ENCODE measurements around the gene TAF11L9.
A peak's percentile ranks its signal among the peaks of the same experiment; 100 is the strongest.
"Not testable (repeated sequence)": the region's sequence is repeated elsewhere in the genome, so short reads cannot be mapped to it uniquely, and the experiment has no call there.

TAF11L9 gene

DNA sequence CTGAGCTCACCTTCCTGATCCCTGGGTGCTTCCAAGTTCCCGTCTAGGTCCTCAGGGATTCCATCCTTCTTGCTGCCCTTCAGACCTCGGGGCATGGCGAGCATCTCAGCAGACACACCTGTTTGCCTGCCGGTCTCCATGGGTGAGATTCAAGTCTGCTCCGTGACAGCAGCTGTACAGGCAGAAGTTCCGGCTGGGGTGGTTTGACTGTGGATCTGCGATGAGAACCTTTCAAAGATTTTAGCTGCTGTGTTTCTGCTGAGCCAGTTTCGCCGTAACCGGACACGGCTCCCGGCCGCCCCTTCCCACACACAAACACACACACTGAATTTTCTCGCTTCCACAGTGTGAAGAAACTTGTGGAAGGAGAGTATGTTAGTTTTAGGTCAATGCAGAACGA lies at the start of gene TAF11L9:
TSS of gene TAF11L9 (minus strand) at position 140 of the 400 bp plus-strand sequence.
- TF ChIP-seq, protein P1, sequence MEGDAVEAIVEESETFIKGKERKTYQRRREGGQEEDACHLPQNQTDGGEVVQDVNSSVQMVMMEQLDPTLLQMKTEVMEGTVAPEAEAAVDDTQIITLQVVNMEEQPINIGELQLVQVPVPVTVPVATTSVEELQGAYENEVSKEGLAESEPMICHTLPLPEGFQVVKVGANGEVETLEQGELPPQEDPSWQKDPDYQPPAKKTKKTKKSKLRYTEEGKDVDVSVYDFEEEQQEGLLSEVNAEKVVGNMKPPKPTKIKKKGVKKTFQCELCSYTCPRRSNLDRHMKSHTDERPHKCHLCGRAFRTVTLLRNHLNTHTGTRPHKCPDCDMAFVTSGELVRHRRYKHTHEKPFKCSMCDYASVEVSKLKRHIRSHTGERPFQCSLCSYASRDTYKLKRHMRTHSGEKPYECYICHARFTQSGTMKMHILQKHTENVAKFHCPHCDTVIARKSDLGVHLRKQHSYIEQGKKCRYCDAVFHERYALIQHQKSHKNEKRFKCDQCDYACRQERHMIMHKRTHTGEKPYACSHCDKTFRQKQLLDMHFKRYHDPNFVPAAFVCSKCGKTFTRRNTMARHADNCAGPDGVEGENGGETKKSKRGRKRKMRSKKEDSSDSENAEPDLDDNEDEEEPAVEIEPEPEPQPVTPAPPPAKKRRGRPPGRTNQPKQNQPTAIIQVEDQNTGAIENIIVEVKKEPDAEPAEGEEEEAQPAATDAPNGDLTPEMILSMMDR (IDR thresholded peaks at IDR 0.05) = not testable (repeated sequence)

DNA sequence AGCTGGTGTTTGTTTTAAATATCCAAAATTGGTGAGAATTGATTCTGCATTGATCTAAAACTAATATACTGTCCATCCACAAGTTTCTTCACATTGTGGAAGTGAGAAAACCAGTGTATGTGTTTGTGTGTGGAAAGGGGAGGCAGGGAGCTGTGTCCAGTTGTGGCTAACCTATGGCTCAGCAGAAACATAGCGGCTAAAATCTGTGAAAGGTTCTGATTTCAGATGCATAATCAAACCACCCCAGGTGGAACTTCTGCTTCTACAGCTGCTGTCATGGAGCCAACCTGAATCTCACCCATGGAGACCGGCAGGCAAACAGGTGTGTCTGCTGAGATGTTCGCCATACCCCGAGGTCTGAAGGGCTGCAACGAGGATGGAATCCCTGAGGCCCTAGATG lies 40.0 kb upstream of the TAF11L9 start, which contains the start of gene TAF11L14:
TSS of gene TAF11L14 (plus strand) at position 301 of the 400 bp plus-strand sequence.
- TF ChIP-seq, protein P1 (IDR thresholded peaks at IDR 0.05) = no peak

DNA sequence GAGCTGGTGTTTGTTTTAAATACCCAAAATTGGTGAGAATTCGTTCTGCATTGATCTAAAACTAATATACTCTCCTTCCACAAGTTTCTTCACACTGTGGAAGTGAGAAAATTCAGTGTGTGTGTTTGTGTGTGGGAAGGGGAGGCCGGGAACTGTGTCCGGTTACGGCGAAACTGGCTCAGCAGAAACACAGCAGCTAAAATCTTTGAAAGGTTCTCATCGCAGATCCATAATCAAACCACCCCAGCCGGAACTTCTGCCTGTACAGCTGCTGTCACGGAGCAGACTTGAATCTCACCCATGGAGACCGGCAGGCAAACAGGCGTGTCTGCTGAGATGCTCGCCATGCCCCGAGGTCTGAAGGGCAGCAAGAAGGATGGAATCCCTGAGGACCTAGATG lies 37.6 kb upstream of the TAF11L9 start, which contains the start of gene TAF11L13:
TSS of gene TAF11L13 (plus strand) at position 301 of the 400 bp plus-strand sequence.
- TF ChIP-seq, protein P1 (IDR thresholded peaks at IDR 0.05) = not testable (repeated sequence)

DNA sequence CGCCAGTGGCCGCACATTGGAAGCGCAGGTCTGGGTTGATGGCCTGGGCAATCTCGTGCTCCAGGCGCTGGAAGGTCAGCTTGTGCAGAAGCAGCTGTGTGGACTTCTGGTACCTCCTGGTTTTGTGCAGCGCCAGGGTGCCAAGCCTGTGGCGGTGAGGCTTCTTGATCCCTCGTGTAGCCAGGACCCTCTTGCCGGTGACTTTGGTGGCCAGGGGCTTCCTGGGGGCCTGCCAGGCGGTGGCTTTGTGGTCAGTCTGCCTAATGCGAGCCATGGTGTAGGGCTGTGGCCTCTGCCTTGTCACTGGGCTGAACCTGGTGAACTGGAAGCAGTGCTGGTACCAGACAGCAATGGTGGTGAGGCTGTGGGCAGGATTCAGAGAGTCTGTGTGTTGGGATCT lies 31.5 kb upstream of the TAF11L9 start:
- TF ChIP-seq, protein P1 (IDR thresholded peaks at IDR 0.05) = no peak

DNA sequence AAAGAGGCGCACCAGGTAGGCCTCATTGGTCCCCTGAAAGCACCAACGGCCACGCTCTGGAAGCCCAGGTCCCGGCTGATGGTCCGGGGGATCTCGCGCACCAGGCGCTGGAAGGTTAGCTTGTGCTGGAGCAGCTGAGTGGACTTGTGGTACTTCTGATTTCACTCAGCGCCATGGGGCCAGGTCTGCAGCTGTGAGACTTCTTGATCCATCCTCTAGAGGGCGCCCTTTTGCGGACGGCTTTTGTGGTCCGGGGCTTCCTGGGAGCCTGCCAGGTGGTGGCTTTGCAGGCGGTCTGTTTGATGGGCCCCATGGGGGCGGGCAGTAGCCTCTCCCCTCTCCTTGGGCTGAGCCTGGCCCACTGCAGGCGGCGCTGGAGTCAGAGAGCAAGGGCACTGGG lies 26.4 kb upstream of the TAF11L9 start:
- TF ChIP-seq, protein P1 (IDR thresholded peaks at IDR 0.05) = peak; percentile 47

DNA sequence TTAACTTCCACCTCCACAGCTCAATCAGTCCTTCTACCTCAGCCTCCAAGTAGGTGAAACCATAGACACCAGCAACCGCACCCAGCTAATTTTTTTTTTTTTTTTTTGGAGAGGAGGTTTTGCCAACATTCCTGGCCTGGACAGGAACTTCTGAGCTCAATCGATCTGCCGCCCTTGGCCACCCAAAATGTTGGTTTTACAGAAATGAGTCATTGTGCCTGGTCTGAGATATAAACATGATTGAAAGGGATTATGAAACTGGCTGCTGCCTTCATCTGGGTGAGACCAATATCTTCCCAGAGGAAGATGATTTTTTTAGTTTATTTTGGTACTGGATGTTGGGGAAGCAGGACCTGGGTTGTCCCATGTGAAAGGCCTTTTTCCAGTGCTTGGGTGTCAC lies 25.2 kb upstream of the TAF11L9 start:
- TF ChIP-seq, protein P1 (IDR thresholded peaks at IDR 0.05) = no peak

DNA sequence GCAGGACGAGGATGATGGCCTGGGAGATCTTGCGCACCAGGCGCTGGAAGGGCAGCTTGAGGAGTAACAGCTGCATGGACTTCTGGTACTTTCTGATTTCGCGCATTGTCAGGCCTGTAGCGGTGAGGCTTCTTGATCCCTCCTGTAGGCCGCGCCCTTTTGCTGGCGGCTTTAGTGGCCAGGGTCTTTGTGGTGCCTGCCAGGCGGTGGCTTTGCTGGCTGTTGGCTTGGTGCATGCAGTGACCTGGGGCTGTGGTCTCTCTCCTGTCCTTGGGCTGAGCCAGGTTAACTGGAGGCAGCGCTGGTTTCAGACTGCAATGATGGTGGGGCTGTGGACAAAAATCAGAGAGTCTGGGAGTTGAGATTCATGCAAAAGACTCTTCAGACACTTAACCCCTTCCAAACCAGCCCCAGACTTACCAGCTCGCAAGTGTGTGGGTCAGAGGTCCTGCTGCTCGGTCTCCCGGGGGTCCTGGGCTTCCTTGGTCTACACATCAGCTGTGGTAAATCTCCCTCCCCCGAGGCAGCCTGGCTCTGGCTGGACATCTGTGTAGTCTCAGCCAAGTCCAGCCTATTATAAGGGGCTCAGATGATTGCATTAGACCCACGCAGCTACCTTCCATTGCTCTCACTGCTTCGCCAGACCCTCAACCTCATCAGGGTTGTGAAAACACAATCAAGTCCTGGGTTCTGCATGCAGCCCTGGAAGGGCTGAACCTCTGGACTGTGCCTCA lies 20.8 kb upstream of the TAF11L9 start:
- TF ChIP-seq, protein P1 (IDR thresholded peaks at IDR 0.05) = no peak
